Measurements from ENCODE around the gene CRIP2.

Gene CRIP2

GRCh38 chr14:105495101-105495989 is 20.7 kb downstream of the CRIP2 start:
- no peak overlapping the region for H3K4me3 ChIP-seq (ENCODE audit: control insufficient read depth, low read depth, low read length)
- TF ChIP-seq, protein P1, sequence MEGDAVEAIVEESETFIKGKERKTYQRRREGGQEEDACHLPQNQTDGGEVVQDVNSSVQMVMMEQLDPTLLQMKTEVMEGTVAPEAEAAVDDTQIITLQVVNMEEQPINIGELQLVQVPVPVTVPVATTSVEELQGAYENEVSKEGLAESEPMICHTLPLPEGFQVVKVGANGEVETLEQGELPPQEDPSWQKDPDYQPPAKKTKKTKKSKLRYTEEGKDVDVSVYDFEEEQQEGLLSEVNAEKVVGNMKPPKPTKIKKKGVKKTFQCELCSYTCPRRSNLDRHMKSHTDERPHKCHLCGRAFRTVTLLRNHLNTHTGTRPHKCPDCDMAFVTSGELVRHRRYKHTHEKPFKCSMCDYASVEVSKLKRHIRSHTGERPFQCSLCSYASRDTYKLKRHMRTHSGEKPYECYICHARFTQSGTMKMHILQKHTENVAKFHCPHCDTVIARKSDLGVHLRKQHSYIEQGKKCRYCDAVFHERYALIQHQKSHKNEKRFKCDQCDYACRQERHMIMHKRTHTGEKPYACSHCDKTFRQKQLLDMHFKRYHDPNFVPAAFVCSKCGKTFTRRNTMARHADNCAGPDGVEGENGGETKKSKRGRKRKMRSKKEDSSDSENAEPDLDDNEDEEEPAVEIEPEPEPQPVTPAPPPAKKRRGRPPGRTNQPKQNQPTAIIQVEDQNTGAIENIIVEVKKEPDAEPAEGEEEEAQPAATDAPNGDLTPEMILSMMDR (IDR thresholded peaks at IDR 0.05; ENCODE audit: control insufficient read depth, insufficient read depth, low read depth, low read length, missing control alignments), result no peak
- no peak for DNase-seq (ENCODE audit: low read depth)

- TF ChIP-seq, protein P1 (IDR thresholded peaks at IDR 0.05; ENCODE audit: control insufficient read depth, insufficient read depth, low read depth, low read length, missing control alignments), result no peak
- DNase-seq (ENCODE audit: low read depth), result no peak
- H3K4me3 ChIP-seq (ENCODE audit: control insufficient read depth, low read depth, low read length), result no peak overlapping the region
These were observed 21.6 kb downstream of the CRIP2 start for GRCh38 chr14:105495990-105496830.

- no peak overlapping the region for H3K4me3 ChIP-seq (ENCODE audit: control insufficient read depth, low read depth, low read length)
- DNase-seq (ENCODE audit: low read depth), result no peak
- TF ChIP-seq, protein P1 (IDR thresholded peaks at IDR 0.05; ENCODE audit: control insufficient read depth, insufficient read depth, low read depth, low read length, missing control alignments), result no peak
These were observed 22.4 kb downstream of the CRIP2 start for GRCh38 chr14:105496831-105497591.

DNA sequence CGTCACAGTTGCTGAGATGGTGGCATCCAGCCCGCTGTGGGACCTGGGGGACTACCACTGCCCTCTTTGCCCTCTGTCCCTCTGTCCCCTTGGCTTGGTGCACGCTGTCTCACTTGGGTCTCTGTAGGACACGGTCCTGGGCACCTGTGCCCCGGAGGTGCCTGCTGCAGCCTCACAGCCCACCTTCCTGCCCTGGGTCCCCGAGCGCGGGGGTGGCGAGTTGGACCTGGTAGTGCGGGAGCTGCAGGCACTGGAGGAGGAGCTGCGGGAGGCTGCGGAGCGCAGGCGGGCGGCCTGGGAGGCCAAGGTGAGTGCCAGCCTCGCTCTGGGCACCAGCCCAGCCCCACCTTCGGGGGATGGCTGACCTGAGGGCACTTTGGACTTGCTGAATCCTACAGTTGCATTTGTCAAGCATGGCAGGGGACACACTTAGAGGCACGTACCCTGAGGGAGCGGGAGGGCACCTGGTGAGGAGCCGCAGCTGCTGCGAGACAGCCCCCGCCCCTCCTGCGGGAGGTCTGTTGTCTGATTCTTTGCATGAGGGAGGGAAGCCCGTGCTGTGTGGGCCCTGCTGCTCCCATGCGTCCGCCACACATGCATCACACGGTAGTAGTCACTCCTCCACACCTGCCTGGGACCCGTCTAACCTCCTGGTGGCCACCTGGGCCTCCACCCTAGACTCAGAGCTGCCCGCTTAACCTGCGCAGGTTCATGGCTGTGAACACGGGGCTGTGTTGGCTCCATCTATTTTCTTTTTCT is 23.2 kb downstream of the CRIP2 start:
- DNase-seq (ENCODE audit: low read depth), result no peak
- H3K4me3 ChIP-seq (ENCODE audit: control insufficient read depth, low read depth, low read length), result no peak overlapping the region
- TF ChIP-seq, protein P1 (IDR thresholded peaks at IDR 0.05; ENCODE audit: control insufficient read depth, insufficient read depth, low read depth, low read length, missing control alignments), result no peak

DNA sequence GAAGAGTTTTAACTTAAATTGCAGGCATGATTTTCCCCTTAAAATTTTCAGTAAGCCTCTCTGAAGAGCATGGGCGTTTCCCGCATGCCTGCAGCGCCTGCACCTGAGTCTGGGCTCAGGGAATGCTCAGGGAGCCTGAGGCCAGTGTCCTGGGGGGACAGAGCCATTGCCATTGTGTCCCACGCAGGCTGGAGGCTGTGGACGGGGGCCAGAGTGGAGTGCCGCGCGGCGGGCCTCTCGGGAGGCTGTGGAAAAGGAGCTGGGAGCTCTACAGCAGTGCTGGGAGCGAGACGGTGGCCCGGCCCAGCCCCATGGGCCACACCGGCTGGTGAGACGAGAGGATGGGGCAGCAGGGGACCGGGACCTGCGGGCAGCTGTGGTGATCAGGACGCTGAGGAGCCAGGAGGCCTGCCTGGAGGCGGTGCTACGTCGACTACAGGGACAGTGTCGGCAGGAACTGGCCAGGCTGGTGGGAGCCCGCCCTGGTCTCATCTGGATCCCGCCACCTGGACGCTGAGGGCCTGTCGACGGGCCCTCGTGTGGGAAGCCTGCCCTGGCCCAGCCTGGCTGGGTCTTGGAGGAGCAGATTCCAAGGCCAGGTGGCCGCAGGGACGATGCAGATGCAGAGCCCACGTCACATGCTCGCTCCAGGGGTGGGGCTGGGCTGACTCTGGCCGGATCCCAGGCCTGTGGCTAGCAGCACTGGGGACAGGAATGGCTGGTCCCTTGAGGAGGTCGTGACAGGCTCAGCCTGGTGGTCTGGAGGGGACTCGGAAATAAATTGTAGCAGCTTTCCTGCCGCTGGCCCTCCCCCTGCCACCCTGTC is 24.0 kb downstream of the CRIP2 start:
- no peak for DNase-seq (ENCODE audit: low read depth)
- TF ChIP-seq, protein P1 (IDR thresholded peaks at IDR 0.05; ENCODE audit: control insufficient read depth, insufficient read depth, low read depth, low read length, missing control alignments), result no peak
- no peak overlapping the region for H3K4me3 ChIP-seq (ENCODE audit: control insufficient read depth, low read depth, low read length)
